NCI-H2227 (cell line): ENCODE data around the gene POLA1.

Experiments
- DNase-seq: peaks from one replicate; lab custom pipeline; 2025; ENCODE audit not compliant: unreplicated experiment; lab: John Stamatoyannopoulos, UW

POLA1 gene

GRCh38 chrX:25020905-25021449 lies 327.3 kb downstream of the POLA1 start:
- DNase-seq, result peak; percentile 82

DNA sequence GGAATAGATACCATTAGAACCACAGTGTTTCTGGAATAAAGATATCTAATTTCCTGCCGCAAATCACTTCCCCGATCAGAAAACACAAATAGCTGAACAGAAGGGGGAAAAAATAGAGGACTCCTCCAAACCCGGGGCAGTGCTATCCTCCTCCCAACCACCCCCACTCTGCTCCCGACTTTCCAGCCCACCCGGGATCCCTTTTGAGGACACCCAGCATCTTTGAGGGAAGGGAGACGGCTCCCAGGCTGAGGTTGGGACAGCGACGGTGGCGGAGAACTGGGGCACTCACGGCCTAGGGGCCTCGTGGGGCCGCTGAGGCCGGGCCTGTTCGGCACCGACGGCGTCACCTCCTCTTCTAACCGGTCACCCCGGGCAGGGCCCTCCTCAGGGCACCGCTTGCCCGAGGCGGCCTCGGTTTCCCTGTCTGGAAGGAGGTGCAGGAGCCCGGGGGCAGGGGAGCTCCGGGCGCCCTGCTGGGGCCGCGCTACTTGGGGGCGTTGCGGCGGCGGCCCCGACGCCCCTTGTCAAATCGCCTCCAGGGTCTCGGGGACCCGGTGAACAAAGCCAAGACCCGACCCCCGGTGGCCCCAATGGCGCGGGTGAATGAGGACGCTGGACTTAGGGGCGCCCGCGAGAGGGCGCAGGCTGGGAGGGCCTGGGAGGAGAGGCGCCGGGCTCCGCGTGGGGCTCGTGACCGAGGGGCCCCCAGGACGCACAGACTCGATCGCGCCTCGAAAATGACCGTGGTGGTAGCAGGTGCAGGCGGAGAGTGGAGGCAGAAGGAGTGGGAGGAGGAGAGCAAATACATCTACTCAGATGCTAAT lies 329.0 kb downstream of the POLA1 start:
- DNase-seq, result no peak

GRCh38 chrX:25023908-25024307 lies 330.2 kb downstream of the POLA1 start:
- no peak for DNase-seq

DNA sequence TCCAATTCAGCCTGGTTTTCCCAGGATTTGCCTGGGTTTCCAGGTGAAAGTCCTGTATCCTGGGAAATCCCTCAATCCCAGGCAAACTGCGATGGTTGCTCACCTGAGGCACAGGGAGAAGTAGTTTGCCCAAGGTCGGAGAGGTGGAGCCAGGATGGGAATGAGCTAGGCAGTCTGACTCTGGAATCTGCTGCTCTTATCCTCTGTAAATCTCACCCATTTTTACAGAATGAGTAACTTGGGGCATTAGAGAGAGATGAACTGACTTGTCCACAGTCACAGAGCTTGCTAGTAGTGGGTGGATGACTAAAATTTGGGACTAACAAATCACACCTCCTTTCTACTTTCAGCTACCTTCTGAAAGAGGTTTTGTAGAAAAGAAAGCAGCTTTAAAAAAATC lies 331.9 kb downstream of the POLA1 start:
- no peak for DNase-seq

- no peak for DNase-seq
Measured at GRCh38 chrX:25026576-25026975, 332.9 kb downstream of the POLA1 start.

- DNase-seq, result no peak
Measured at GRCh38 chrX:25028726-25029125, 335.0 kb downstream of the POLA1 start.

- no peak for DNase-seq
Measured at GRCh38 chrX:25029288-25029825, 335.6 kb downstream of the POLA1 start.

- no peak for DNase-seq
Measured at GRCh38 chrX:25034889-25035288, 341.2 kb downstream of the POLA1 start.

- no peak for DNase-seq
Measured at GRCh38 chrX:25039036-25039435, 345.3 kb downstream of the POLA1 start.

DNA sequence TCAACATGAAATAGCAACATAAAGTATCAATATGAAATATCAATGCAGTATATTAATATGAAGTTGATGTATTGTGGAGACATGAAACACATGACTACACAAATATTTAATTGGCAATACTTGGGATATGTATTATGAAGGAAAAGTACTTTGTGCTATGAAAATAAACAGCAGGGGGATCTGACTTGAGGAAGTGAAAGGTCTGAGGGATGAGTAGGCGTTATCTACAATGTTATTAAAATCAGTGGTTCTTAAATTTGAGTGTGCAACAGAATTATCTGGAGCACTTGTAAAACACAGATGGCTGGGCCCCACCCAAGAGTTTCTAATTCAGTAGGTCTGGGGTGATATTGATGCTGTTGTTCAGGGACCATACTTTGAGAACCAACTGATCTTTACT lies 349.5 kb downstream of the POLA1 start:
- DNase-seq, result no peak
